Epithelial cell of prostate (primary cell): ENCODE measurements around the gene QKI.
"Not testable (repeated sequence)": the region's sequence is repeated elsewhere in the genome, so short reads cannot be mapped to it uniquely, and the experiment has no call there.

Experiments
- DNase-seq: peaks from one replicate; pipeline ENCODE4 v3.0.0-alpha.2; 2011; ENCODE audit warnings: low read depth, low spot score
- H3K27ac ChIP-seq: fragments of 450-650 bp; 2 replicates; pipeline ENCODE4 v1.5.1; 2017; ENCODE audit warnings: mild to moderate bottlenecking

QKI gene

DNA sequence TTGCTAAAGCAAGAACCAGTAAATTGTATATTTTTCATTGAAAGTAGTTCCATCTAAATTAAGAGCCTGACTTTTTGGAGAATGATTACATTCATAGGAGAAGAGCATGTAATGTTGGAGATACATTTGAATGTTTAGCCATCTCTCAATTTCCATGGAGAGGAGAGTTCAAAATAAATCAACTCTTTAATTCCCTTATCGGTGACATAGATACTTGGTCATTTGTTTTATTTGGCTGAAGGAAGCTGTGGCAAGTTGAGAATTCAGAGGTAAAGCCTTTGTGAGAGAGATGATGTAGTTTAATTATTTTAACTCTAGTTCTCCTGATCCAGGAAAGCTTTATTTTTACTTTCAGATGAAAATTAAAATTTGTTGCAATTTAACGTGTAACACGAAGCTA is 22.3 kb downstream of the QKI start:
- no peak for DNase-seq

DNA sequence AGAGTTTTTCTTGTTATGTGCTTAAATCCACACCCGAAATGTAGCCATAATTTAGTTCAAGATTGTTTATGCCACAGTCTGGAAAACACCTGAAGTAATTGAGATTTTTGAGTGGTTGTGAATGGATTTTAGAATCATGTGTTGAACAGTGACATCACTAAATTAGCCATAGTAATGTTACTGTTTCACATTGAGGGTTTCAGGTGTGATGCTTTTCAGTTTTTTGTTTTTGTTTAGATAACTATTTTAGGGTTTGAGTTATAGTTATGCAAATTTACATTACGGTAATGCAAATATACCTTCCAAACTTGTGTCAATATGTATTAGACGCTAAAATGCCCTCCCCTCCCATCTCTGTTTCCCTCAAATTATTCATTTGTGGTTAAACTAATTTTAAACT is 22.9 kb downstream of the QKI start:
- no peak for DNase-seq
- H3K27ac ChIP-seq = no peak overlapping the region

More for the DNA sequence above, 22.3 kb downstream of the QKI start:
- no peak overlapping the region for H3K27ac ChIP-seq

DNA sequence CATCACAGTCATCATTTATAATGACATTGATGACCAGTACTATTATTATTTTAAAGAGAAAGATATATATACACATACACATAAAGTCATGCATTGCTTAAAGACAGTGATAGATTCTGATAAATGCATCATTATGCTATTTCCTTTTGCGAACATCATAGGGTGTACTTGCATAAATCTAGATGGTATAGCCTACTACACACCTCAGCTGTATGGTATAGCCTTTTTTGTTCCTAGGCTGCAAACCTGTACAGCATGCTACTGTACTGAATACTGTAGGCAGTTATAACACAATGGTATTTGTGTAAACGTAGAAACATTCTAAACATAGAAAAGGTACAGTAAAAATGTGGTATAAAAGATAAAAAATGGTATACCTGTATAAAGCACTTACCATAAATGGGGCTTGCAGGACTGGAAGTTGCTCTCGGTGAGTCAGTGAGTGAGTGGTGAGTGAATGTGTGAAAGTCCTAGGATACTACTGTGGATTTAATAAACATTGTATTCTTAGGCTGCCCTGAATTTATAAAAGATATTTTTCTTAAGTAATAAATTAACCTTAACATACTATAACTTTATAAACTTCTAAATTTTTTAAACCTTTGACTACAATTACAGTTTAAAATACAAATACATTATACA is 23.9 kb downstream of the QKI start:
- no peak for DNase-seq
- no peak overlapping the region for H3K27ac ChIP-seq

DNA sequence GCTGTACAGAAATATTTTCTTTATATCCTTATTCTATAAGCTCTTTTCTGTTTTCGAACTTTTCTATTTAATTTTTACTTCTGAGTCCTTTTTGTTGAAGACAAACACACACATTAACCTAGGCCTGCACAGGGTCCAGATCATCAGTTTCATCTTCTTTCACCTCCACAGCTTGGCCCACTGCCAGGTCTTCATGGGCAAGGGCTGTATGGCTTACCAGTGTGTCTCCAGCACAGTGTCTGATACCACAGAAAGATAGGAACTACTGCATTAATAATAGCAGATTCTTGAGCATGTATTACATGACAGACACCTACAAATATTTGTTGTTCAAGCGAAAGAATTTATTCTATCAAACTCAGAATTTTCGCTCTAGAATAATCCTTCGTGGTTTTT is 24.4 kb downstream of the QKI start:
- DNase-seq = no peak
- no peak overlapping the region for H3K27ac ChIP-seq

DNA sequence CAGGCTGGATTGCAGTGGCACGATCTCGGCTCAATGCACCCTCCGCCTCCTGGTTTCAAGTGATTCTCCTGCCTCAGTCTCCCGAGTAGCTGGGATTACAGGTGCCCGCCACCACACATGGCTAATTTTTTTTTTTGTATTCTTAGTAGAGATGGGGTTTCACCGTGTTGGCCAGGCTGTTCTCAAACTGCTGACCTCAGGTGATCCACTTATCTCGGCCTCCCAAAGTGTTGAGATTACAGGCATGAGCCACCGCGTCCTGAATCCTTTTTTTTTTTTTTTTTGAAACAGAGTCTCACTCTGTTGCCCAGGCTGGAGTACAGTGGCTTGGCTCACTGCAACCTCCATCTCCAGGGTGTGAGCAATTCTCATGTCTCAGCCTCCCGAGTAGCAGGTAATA is 24.9 kb downstream of the QKI start:
- not testable (repeated sequence) for H3K27ac ChIP-seq, DNase-seq

DNA sequence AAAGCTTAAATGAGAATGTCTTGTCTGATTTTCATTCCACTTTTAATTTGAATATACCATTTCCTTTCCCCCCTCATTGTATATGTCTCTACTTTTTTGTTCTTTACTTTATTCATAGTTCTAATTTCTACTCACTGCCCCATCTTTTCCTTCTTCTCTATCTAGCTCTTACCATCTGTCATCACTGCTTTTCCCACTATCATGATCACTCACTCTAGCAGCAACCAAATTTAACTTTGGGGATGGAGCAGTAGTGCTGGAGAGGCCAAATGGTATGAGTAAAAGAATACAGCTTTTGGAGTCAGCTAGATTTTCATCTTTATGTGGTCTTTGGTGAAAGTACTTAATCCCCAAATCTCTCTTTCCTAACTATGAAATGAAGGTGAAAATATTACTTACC is 25.5 kb downstream of the QKI start:
- no peak overlapping the region for H3K27ac ChIP-seq
- DNase-seq = no peak

DNA sequence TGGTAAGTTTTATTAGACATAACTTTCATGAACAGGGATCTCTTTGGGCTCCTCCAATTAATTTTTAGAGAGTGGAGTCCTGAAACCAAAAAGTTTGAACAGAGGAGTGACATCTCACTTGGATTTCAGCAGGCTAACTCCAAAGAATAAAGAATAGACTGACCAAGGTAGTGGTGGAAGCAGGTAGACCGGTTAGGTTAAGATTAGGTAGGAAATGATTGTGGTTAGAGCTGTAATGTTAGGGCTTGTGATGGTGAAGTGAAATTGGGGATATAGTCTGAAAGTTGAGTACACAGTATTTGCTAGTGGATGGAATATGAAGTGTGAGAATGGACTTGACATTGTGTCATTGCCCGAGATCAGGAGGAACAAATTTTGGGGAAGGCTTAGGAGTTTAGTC is 27.8 kb downstream of the QKI start:
- H3K27ac ChIP-seq = no peak overlapping the region

DNA sequence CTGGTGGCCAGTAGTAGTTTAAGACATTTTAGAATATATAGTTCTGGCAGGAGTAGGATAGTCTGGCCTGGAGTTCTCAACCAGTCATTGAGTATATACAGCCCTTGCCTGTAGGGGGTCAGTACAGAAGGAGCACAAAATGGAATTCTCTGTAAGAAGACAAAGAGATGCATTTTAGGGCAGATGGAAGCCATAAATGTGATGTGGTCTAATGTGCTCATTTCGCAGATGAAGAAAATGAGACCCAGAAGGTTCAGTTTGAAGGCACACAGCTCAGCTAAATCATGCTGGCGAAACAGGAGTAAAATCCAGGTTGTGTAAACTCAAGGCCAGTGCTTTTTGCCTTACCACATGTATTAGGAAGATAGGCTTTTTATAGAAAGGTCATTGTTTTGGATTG is 29.6 kb downstream of the QKI start:
- H3K27ac ChIP-seq = no peak overlapping the region
- no peak for DNase-seq

More for the DNA sequence above, 27.8 kb downstream of the QKI start:
- DNase-seq = no peak

DNA sequence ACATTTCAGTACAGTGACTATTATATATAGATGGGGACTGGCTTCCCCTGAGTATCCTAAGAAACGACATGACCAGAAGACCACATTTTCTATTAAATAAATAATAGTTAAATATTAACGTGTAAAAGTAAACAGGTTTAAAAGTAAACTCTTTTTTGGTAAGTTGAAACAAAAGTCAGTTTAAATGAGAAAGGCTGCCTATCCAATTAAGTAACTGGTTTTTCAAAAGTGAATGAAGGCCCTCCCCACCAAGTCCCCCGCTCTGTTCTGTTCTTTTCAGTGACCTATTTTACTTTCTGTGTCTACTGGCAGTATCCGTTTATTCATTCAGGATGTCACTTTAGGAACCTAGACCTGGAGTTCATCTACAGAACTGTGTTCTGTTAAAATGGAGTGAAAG is 32.0 kb downstream of the QKI start:
- no peak for DNase-seq
- H3K27ac ChIP-seq = no peak overlapping the region

DNA sequence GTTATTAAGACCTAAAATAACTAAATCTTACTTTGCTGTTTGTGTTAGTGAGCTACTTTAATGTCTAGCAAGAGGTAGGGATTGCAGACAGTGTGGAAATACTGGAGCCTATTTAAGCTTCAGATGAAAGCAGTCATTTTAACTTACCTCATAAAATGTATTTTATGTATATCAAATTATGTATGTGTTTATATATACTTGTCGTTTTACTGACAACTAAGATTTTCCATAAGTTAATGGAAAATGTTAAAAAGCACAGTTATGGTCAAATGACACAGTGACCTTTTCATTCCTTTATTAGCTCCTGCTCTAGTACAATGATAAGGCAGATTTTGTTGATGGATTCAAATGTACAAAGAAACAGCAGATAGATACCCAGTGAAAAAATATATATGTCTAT is 34.6 kb downstream of the QKI start:
- no peak for DNase-seq

DNA sequence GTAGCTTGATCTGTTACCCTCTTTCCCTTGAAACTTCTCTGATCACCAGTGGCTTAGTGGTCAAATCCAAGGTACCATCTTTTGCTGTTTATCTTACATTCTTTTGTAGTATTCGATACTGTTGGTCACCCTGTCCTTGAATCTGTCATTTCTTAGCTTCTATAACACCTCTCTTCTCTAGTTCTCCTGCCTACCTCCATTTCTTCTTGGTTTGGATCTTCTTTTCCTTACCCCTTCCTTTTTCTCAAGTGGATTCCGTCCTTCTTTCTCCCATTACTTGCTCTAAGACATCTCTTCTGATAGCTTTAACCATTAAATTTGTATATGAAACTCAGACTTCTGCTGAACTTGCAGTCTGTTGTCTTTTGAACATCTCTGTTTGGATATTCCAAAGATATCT is 39.9 kb downstream of the QKI start:
- no peak for DNase-seq
- H3K27ac ChIP-seq = no peak overlapping the region

More for the DNA sequence above, 34.6 kb downstream of the QKI start:
- no peak overlapping the region for H3K27ac ChIP-seq

DNA sequence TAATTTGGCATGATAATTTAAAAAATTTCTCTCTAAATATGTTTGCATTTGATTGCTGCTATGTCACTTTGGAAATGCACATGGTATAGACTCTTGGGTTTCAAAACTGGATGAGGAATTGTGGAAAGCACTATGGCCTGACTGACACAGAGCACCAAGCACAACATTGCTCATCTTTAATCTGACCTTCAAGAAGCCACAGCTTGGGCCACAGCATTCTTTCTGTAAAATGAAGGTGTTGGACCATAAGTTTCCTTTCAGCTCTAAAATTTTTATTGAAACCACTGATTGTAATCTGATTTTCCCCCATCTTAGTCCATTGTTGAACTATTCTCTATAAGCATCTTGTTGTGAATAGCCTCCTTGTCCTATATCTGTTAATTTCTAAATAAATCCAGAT is 41.0 kb downstream of the QKI start:
- no peak overlapping the region for H3K27ac ChIP-seq
- no peak for DNase-seq

DNA sequence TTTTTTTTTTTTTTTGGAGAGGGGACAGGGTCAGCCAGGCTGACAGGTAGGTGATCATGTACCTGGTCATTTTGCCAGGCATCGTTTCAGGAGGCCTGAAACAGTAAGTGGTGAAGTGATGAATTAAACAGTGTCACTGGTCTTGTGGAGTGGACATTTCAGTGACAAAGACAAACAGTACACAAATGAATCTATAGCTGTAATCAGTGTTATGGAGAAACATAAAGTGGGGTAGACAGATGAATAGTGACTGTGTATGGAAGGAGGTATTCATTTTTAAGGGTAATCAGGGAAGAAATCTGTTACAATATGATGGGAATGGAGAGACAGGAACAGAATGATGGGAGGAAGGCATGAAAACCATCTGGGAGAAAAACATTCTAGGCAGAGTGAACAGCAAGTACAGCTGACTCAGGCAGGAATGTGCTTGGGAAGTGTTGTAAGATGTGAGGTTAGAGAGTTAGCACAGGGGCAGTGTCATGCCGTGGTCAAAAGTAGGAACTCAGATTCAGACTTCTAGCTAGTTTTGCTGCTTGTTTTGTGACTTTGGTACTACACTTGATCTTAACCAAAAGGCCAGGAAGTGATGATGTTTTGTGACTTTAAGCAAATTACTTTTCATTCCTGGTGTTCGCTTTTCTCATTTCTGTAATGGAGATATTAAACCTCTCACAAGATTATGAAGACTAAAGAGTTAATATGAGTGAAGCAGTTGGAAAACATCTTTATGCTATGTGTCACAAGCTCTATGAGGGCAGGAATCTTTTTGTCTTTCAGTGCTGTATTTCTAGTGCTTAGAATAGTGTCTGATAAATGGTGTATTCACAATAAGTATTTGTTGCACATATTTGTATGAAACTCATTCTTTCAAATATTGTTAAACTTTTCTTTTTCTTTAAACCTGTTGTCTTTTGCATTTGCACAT is 43.4 kb downstream of the QKI start:
- peak; percentile 20 for DNase-seq
- peak overlapping the region; percentile 7 for H3K27ac ChIP-seq

DNA sequence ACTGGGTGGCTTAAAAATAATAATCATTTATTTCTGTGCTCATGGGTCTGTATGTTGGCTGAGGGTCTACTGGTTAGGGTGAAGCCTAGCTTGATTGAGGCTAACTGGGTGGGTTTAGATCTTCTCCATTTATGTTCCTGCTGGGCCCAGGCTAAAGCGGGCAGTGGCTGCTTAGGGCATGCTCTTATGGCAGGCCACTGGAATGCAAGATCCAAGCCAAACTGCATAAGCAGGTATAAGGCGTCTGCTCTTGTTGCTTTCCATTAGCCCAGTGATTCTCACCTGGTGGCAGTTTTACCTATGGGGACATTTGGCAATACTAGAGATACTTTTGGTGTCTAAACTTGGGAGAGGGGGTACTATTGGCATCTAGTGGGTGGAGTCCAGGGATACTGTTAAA is 44.5 kb downstream of the QKI start:
- H3K27ac ChIP-seq = no peak overlapping the region

DNA sequence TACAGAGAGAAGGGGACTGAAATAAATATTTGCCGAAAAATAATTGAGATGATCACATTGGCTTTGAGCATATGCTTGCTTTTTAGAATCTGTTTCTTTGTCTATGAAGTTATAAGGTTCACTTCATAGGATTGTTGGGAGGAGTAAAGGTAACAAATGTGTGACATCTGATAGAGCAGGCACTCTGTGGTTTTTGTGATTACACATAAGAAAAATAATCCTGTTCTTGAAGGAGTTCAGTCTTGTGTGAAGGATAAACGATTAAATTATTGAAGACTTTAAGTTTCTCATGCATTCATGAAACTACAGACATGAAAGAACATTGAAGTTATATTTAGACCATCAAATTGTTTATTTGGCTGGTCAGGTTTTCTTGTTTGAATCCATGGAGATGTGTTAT is 45.0 kb downstream of the QKI start:
- no peak for DNase-seq
- no peak overlapping the region for H3K27ac ChIP-seq

More for the DNA sequence above, 44.5 kb downstream of the QKI start:
- DNase-seq = no peak

DNA sequence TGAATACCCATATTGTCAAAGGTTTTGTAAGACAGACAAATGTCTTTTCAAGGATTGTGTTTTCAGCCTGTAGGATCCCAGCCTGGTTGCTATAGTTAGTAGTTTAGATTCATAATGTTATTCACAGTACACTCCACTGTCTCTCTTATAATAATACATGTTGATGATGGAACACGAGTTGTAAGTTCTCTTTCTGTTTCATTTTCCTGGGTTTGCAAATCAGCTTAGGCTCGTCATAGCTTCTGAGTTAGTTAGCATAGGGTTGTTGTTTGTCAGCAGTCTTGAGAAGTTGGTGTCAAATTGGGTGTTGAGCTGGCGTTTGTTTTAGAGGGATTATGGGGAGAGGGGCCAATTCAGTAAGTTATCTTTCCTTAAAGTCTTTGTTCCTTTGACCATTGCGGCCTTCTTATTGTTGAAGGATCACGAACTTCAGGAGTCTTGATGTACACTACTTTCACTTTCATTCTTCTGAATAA is 45.8 kb downstream of the QKI start:
- no peak for DNase-seq
- no peak overlapping the region for H3K27ac ChIP-seq

DNA sequence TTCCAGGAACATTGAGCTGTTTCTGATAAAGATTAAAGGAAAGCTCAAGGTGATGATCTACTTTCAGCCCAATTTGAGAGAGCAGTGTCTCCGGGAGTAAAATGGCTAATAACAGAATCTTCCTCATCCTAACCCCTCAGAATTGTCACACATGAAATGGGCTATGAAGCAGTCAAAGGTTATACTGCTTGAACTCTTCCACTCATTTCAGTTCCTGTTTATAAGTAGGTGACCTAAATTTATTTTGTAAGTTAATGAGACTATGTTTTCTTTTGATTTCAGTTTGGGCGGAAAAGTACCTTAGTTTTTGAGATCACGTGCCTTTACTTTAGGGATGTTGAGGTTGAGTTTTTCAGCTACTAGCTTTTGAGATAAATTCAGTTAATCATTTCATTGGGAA is 47.2 kb downstream of the QKI start:
- no peak overlapping the region for H3K27ac ChIP-seq
- no peak for DNase-seq

DNA sequence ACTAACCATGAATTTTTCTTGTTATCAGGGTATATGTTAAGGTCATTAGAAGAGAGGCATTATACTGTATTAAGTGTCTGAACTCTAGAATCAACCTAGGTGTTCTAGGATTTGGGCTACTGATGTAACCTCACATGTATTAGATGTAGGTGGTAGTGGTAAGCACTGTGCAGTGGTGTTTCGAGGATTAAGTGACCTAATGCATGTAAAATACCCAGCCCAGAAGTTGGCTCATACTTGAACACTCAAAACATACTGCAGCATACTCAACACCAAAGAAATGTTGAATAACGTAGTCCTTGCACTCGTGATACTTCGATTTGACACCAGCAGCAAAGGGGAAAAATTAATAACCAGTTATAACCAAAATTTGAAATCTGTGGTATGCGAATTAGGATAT is 48.7 kb downstream of the QKI start:
- DNase-seq = no peak
- no peak overlapping the region for H3K27ac ChIP-seq

DNA sequence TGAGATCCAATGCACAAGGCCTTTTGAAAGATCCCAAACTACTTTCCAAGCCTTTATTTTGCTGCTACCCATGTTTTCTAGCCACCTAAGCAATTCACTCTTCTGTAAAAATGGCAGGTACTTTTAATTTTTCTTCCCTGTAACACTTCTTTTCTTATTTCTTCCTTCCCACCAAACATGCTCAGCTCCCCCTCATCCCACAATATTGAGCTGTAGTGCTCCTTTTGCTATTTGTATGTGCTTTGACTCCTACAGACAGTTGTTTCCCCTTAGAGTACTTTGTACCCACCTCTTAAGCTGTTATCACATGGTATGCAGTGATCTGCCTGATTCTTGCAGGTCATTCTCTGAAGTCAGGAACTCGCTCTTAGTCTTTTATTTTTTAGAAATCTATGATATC is 49.3 kb downstream of the QKI start:
- no peak for DNase-seq
- H3K27ac ChIP-seq = no peak overlapping the region

DNA sequence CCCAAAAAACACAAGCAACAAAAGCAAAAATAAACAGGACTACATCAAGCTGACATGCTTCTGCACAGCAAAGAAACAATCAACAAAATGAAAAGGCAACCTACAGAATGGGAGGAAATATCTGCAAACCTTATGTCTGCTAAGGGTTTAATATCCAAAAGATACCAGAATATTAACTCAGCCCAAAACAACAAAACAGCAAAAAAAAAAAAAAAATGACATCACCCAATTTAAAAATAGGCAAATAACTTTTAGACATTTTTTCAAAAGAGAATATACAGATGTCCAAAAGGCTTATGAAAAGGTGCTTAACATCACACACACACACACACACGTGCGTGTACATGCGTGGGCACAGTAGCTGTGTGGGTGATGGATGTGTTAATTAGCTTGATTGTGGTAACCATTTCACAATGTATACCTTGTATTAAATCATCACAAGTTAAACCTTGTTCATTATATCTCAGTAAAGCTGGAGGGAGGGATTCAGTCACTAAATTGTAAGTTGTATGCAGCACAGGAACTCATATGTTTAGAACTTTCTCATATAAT is 52.4 kb downstream of the QKI start:
- DNase-seq = no peak
- H3K27ac ChIP-seq = no peak overlapping the region

DNA sequence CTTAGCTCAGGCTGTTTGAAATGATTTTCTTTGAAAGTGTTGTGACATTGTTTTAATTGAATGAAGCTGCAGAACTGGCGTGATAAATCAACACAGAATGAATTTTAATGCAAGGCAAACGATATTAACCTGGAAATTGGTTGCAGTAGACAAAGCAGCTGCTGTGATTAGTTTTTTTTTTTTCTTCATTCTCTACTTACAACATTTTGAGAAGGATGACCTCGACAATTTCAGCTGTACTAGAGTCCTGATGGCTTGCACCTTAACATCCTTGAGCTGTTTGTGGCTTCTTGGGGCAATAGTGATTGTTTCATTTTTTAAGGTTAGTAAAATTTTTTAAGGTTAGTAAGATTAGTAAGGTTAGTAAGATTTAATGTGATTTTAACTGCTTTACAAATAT is 54.2 kb downstream of the QKI start:
- H3K27ac ChIP-seq = no peak overlapping the region
- DNase-seq = no peak
